Hepatocyte (in vitro differentiated cells): ENCODE data around the gene TTC7B.

Experiments used
- CTCF ChIP-seq: fragments of 200-600 bp; sonication (generic); IDR thresholded peaks from 2 replicates; pipeline ENCODE4 v1.5.1; 2016; ENCODE audit warnings: antibody characterized with exemption, mild to moderate bottlenecking; ENCODE audit not compliant: poor library complexity
- EZH2 ChIP-seq: fragments of 200-600 bp; sonication (generic); IDR thresholded peaks from 2 replicates; pipeline ENCODE4 v1.6.1; 2016; ENCODE audit warnings: antibody characterized with exemption, mild to moderate bottlenecking, borderline replicate concordance

GRCh38 chr14:90534838-90535555, 281.2 kb downstream of the TTC7B start:
- TF ChIP-seq EZH2 (no peak), CTCF (no peak)
